AG09319 (cell line): ENCODE results near the gene KCNH6.

Source experiments
- DNase-seq: peaks from one replicate; pipeline ENCODE4 v3.0.0-alpha.2; 2010; ENCODE audit warnings: low read depth; ENCODE audit errors: extremely low read depth
- CTCF ChIP-seq: IDR thresholded peaks from 2 replicates; pipeline ENCODE4 v1.5.1; 2011; ENCODE audit warnings: low read depth, mild to moderate bottlenecking, inconsistent platforms, low read length, moderate library complexity

KCNH6 gene

GRCh38 chr17:63537001-63537400 lies 13.8 kb downstream of the KCNH6 start:
- no peak for TF ChIP-seq CTCF
- DNase-seq = no peak

GRCh38 chr17:63537991-63538692 lies 15.0 kb downstream of the KCNH6 start:
- TF ChIP-seq CTCF = no peak
- no peak for DNase-seq

- TF ChIP-seq CTCF = no peak
- no peak for DNase-seq
Measured at GRCh38 chr17:63538693-63539595, 15.8 kb downstream of the KCNH6 start.

GRCh38 chr17:63540590-63540989 lies 17.4 kb downstream of the KCNH6 start:
- no peak for DNase-seq
- TF ChIP-seq CTCF = no peak

DNA sequence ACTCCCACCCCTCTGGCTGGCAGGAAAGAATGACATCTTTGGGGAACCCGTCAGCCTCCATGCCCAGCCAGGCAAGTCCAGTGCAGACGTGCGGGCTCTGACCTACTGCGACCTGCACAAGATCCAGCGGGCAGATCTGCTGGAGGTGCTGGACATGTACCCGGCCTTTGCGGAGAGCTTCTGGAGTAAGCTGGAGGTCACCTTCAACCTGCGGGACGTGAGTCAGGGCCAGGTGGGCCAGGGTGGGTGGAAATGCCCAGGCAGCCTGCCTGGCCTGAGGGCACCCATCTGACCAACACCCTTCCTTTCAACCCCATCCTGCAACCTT lies 19.0 kb downstream of the KCNH6 start:
- DNase-seq = no peak
- TF ChIP-seq CTCF = no peak

DNA sequence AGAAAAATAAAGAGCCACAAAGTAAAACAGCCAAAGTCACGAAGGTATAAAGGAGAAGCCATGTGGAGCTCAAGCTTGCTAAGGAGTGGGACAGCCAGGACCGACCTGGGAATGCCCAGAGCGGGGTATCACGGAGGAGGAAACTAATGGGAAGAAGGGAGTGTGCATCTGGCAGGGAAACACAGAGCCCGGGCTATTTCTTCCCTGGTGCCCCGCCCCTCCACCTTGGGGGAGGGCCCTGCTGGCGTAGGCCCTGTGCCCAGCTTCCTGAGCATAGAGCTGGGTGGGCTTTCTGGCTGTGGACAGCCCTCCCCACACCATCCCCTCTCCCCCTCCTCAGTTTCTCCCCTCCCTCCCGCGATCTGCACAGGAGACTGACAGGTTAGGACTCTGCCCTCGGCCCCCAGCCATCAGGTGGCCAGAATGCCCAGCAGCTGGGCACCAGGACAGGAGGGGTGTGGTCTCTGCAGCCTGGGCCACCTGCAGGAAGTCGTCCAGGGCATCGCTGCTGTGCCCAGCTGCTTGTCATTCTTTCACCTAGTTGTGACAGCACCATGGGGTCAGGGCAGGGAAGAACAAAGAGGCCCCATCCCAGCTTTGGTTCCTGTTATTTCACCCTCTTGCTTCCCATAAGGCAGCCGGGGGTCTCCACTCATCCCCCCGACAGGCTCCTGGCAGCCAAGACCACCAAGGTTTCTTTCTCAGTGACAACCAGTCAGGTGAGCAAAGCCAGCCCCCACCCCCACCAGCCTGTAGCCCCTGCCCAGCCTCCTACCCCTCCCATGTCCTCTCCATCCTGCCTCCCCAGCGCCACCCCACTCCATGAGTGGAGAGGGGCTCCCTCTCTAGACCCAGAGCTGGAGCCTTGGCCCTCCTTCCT lies 20.0 kb downstream of the KCNH6 start:
- DNase-seq = no peak
- TF ChIP-seq CTCF = no peak
